ENCODE results near the gene TOMM7.

TOMM7 gene

GRCh38 chr7:22771872-22772228 is 50.8 kb downstream of the TOMM7 start:
- Histone ChIP-seq H3K4me1 (ENCODE audit: control insufficient read depth, insufficient read depth, low read length) (no peaks in the 10 kb centered on the region), H3K9me3 (ENCODE audit: control insufficient read depth, insufficient read depth, low read length) (no peaks in the 10 kb centered on the region), H3K36me3 (ENCODE audit: control insufficient read depth, insufficient read depth, low read length) (no peaks in the 10 kb centered on the region), H3K9ac (ENCODE audit: low read depth, low read length) (no peak overlapping the region), H3K27me3 (ENCODE audit: control insufficient read depth, insufficient read depth, low read length) (no peaks in the 10 kb centered on the region), H3K4me3 (ENCODE audit: low read depth, low read length) (no peak overlapping the region)

- Histone ChIP-seq H3K4me1 (ENCODE audit: control insufficient read depth, insufficient read depth, low read length) (no peaks in the 10 kb centered on the region), H3K36me3 (ENCODE audit: control insufficient read depth, insufficient read depth, low read length) (no peaks in the 10 kb centered on the region), H3K9me3 (ENCODE audit: control insufficient read depth, insufficient read depth, low read length) (no peaks in the 10 kb centered on the region), H3K27me3 (ENCODE audit: control insufficient read depth, insufficient read depth, low read length) (no peaks in the 10 kb centered on the region), H3K4me3 (ENCODE audit: low read depth, low read length) (no peak overlapping the region), H3K9ac (ENCODE audit: low read depth, low read length) (no peak overlapping the region)
Measured at GRCh38 chr7:22771194-22771871, 51.3 kb downstream of the TOMM7 start.

- Histone ChIP-seq H3K9ac (ENCODE audit: low read depth, low read length) (no peak overlapping the region), H3K4me3 (ENCODE audit: low read depth, low read length) (no peak overlapping the region), H3K9me3 (ENCODE audit: control insufficient read depth, insufficient read depth, low read length) (no peaks in the 10 kb centered on the region), H3K36me3 (ENCODE audit: control insufficient read depth, insufficient read depth, low read length) (no peaks in the 10 kb centered on the region), H3K27me3 (ENCODE audit: control insufficient read depth, insufficient read depth, low read length) (no peaks in the 10 kb centered on the region), H3K4me1 (ENCODE audit: control insufficient read depth, insufficient read depth, low read length) (no peaks in the 10 kb centered on the region)
Measured at GRCh38 chr7:22765609-22766008, 57.0 kb downstream of the TOMM7 start.

Data from iPS-15b (cell line).